GM18517 (cell line): Measurements from ENCODE around the gene KCTD16.

Experiments used
- ATAC-seq: cut with Tn5 transposase; IDR thresholded peaks from one replicate; pipeline ENCODE4 v1.9.1; 2021; ENCODE audit warnings: mild to moderate bottlenecking, moderate library complexity; ENCODE audit not compliant: unreplicated experiment

KCTD16 gene

DNA sequence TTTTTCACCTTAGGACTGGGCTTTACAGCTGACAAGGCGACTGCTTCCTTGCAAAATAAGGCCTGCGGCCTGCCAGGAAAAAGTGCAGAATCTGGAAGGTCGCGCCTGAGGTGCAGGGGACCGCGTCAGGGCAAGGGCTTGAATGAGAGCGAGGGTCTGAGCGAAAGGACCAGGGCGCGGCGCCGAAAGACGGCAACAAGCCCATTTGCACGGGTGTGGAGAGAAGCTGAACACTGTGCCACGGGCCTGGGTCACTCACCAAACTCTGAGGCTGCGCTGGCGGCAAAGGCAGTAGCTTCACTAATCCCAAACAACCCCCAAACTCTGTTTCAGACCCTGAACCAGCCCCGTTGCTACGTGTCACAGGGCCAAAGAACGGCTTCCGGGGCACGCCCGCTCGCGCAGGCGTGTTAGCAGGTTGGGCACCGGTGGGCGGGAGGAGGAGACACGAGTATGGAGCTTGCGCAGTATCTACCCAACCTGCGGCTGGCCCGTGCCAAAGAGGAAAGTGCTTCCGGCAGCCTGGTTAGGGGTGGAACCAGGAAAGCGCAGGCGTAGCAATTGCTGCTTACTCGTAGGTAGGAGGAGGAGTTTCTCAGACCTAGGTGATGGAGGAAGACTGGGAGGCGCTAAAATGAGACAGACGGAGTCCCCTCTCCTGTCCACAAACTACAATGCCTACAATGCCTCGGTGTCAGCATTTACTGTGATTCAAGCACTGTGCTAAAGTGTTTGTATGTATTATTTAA, at the start of gene KCTD16, which contains the start of gene YIPF5:
KCTD16 (plus strand) TSS at position 598 of the 749 bp plus-strand sequence.
YIPF5 (minus strand) TSS at position 384 of the 749 bp plus-strand sequence. CDS start 704 bp downstream, outside the sequence.
- peak; percentile 100 for ATAC-seq

DNA sequence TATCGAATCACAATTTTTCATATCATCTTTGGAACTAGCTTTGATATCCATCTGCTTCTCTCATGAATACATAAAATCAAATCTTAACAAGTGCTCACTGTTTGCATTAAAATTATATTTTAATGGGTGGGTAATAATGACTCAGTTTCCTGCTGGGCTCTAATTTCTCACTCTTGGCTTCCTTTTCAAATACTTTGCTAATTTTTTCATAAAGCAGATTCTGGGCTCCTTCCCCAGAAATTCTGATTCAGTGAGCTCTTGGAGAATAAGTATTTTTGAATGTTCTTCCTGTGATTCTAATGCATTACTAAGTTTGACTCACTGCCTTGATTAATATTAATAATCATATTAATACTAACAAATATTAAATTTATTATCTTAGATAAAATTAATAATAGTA, 49.1 kb upstream of the KCTD16 start:
- ATAC-seq: no peak

DNA sequence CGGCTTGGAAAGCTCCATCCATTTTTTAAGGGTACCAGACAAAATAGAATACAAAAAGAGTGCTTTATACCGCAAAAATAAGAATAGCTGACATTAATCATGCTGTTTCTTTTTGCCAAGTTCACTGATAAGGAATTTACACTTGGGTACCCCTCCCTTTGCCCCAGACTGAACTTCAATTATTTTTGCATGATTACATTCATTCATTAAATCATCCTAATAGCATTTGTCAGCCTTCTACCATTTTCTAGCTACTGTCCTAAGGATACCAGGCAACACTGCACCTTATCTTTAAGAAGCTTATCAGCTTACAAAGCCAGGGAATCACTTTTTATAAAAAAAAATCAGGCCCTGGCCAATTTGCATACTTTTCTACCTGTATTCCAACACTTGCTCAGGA, 48.6 kb upstream of the KCTD16 start:
- no peak for ATAC-seq

GRCh38 chr5:144122641-144123040, 48.0 kb upstream of the KCTD16 start:
- ATAC-seq: no peak

DNA sequence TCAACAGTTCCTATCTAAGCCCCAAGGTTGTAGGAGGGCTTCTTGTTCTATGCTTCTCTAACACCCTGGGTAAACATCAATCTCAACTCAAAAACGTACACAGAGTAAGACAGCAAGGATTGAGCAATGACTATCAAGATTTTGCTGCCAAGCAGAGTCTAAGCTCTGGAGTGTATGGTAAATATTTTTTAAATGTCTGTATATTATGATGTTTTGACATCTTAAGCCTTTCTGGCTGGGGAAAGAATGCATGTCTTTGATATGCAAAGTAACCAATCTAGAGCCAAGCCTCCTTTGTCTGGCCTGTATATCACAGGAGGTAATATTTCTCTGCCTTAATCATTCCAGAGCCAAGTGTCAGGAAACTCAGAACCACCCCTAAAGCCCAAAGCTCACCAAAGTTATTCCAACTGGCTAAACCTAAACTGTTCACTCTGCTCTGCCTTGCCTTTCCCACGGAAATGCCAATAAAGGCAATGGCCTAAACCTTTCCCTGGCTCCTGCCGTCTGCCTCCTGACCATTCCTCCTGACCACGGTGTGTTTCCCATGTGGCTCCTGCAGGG, 45.4 kb upstream of the KCTD16 start:
- no peak for ATAC-seq

DNA sequence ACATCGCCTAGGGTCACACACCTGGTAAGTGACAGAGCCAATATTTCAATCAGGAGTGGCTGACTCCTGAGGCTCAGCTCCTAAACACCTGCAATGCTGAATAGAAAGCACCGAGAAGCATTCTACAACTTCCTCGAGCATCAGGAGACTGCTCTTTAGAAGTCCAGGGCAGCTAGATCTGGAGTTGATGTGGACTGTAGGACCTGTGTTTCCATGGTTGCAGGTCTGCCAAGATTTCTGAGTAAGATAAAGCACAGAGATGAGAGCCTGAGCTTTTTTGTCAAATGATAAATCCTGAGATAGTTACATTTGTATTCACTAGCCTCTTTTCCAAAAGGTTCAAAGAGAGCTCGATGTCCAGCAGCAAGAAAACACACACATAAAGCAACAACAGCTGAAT, 44.0 kb upstream of the KCTD16 start:
- ATAC-seq: no peak

- no peak for ATAC-seq
Observed at GRCh38 chr5:144128844-144129243, 41.8 kb upstream of the KCTD16 start.

DNA sequence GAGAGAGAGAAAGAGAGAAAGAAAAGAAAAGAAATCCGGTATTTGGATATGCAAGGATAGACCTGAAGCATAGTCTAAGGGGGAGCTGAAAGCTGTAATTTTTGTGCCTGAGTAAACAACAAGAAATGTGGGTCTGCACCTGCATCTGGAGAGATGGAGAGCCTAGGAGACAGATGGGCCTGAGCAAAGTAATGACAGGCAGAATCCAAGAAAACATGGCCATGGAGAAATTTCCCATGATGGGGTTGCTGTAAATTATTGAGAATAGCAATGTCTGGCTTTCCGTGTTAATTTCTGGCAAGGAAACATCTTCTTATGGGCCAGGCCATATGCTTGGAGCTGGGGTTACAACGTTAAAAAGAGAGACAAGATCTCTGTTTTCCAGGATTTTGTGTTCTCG, 40.4 kb upstream of the KCTD16 start:
- no peak for ATAC-seq

GRCh38 chr5:144131261-144131660, 39.4 kb upstream of the KCTD16 start:
- ATAC-seq: no peak

- no peak for ATAC-seq
Observed at GRCh38 chr5:144133050-144133633, 37.5 kb upstream of the KCTD16 start.

DNA sequence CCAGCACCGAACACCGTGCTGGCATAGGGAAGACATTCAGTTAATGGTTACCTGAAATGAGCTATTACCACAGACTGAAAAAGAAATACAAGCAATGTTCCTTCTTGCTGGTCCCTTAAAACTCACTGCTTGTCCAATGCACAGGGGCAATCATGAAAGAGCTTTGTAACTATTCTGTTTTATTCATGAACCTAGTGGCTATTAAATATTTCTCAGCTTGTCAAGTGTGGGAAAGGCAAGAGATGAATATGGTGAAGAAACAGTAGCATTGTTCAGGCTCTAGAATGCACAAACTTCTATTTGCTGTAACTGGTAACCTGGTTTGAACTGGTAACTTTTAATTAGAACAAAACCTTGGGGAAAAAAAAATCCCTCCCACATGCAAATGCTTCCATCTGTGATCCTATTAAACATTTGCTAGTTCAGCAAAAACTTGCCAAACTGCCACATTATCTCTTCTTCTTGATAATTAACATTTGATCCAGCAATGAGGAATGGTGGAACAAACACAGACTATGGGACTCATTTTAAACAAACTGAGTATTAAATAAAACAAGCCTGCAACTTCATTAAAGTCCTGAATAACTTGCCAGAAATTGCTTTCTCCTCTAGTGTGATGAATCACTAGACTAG, 36.4 kb upstream of the KCTD16 start:
- ATAC-seq: no peak

DNA sequence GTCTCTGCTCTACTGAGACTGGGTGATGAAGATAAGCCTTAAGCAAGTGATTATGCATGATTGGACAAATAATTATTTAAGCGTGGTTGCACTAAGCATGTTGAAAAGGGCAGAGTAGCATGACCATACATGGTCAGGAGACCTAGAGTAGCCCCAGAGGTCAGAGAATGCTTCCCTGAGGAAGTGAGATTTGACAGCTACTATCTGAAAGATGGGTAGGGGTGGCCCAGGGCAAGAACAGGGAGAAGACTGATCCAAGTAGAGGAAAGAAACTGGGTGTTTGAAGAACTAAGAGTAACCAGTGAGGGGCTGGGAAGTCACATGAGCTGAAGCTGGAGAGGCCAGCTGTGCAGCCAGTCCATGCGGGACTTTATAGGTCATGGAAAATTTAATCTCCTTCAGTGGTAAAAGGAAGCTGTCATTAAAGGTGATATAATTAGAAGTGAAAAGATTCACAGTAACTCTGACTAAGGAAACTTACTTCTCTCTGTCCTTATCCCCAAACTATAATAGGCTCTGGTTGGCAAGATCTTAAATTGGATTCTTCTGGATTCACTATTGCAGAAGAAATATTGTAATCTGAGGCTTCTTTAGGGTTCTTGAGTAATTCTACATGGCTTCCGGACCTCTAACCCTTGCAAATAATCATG, 35.4 kb upstream of the KCTD16 start:
- no peak for ATAC-seq

DNA sequence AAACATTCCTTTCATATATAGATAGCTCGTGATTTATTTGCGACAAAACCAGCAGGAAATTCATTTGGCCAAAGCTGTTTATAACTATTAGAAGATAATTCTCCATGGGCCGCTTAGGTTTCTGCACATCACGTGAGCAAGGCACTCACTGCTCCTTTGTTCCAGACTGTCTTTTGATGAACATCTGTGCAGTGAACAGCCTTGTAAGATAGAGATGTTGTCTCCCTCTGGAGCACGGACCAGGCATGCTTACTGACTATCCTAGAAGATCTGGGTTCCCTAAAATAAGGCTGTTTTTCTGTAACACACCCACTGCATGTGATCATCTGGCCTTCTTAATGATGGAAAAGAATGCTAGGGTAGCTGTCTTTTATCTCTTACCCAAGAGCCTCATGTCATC, 31.1 kb upstream of the KCTD16 start:
- ATAC-seq: no peak

DNA sequence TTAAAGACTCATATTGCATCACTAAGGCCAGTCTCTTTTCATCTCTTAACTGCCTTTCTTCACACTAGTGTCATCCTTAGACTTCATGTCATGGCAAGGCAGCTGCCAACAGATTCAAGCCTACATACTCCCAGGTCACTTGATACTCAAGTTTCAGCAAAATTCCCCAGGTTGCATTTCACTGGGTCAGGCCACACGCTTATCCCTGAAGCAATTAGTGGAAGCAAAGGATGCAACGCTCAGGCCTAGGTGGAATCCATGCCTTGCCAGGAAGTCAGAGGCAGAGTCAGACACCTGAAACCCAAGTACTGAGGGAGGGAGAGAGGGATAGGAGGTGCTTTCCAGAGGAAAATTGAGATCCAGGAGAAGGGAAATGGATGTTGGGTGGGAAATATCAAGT, 29.1 kb upstream of the KCTD16 start:
- ATAC-seq: no peak

DNA sequence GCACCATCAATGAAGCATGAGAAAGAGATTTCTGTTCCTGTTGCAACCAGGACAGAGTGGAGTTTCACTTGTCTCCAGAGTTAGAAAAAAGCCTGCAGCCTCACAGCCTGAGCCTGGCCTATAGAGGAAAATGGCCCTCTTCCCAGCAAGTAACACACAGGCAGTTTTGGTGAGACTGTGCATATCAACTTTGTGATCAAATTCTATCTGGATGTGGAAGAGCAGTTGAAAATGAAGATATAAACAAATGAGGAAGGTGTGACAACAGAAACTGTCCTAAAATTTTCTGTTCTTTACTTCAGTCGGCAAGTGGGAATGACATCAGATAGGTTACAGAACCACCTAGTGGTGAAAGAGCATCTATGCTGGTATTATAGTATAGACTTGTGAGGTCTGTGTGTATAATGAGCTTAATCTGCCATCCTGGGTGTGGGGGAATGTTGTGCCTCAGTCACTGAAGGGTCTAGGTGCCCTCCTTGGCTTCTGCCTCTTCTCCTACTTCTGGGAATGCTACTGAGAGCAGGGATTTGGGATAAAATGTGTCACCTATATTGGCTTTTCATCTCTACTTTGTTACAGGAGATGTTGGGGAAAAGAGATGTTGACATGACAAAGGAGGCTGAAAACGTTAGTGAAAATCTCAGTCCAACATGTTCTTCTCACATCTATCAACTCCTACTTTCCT, 28.4 kb upstream of the KCTD16 start:
- peak; percentile 99 for ATAC-seq

DNA sequence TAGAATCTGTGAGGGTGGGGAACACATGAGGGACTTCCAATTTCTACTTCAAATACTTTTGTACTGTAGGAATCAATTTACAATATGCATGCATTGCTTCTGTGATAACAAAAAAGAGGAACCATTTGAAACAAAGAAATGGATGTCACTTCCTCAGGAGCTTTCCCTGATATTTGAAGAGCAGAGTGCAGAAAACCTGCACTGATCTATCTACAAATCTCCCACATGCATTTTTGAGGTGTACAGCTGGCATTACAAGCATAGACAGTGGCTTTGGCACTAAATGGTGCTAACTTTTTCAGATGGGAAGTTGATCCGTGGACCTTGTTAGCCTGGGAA, 27.9 kb upstream of the KCTD16 start:
- ATAC-seq: no peak

- no peak for ATAC-seq
Observed at GRCh38 chr5:144143625-144144024, 27.0 kb upstream of the KCTD16 start.

DNA sequence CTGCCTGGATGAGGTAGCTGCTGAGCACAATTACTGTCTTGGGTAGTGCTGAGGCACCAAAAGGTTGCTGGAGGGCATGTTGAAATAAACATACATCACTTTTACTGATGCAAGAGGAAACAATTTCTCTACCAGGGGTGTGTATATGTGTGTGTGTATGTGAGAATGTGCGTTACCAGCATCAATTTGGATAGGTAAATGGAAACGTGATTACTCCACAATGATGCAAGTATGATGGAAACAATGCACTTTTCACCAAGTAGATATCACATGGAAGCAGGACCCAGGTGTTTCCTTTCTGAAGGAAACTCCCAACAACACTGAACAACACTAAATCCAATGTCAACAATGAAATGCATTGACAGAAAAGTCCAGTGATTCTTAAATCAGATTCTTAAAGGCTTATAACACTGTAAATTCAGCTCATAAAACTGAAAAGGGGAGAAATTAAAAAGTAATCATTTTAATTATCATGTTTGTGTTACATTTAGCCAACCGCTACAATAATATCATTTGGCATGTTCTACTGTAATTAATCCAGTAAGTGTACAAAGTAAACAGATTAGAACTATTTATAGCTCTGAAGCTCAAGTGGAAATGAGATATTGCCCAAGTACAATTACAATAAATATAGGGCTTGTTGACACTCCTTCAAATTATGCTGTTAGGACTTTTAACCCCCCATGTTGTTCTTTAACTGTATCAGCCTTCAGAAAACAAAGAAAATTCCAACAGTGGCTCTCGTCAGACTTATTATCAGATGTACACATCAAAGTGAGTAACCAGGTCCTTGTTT, 25.5 kb upstream of the KCTD16 start:
- no peak for ATAC-seq

DNA sequence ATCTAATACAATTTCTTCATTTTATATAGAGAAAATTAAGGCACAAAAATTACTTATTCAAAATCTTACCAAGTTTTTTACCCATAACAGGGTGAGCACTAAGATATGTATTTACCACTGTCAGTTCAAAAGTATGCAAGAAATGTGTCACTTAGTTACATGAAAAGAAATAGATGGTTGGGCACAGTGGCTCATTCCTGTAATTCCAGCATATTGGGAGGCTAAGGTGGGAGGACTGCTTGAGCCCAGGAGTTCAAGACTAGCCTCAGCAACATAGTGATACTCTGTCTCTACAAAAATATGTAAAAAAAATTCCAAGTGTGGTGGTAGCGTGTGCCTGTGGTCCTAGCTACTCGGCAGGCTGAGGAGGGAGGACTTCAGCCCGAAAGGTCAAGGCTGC, 19.6 kb upstream of the KCTD16 start:
- no peak for ATAC-seq

GRCh38 chr5:144156767-144157171, 13.9 kb upstream of the KCTD16 start:
- ATAC-seq: no peak
